Astrocyte of the spinal cord (primary cell): ENCODE results near the gene RHNO1.

Experiments used
- DNase-seq: peaks from one replicate; pipeline ENCODE4 v3.0.0; 2011; ENCODE audit warnings: low read depth, low spot score
- H3K4me3 ChIP-seq: 2 replicates; pipeline ENCODE4 v1.5.1; 2011; ENCODE audit warnings: low read depth, mild to moderate bottlenecking, low read length, moderate library complexity
- in situ Hi-C: cut with HindIII; loops from 2 replicates; pipeline ENCODE4 v1.10.0; 2017; ENCODE audit warnings: low sequenced_read_pairs
- TF ChIP-seq, protein P1 (sequence below): IDR thresholded peaks from 2 replicates; pipeline ENCODE4 v1.5.1; 2012; ENCODE audit warnings: low read depth, mild to moderate bottlenecking, low read length, inconsistent platforms

The RHNO1 gene

DNA sequence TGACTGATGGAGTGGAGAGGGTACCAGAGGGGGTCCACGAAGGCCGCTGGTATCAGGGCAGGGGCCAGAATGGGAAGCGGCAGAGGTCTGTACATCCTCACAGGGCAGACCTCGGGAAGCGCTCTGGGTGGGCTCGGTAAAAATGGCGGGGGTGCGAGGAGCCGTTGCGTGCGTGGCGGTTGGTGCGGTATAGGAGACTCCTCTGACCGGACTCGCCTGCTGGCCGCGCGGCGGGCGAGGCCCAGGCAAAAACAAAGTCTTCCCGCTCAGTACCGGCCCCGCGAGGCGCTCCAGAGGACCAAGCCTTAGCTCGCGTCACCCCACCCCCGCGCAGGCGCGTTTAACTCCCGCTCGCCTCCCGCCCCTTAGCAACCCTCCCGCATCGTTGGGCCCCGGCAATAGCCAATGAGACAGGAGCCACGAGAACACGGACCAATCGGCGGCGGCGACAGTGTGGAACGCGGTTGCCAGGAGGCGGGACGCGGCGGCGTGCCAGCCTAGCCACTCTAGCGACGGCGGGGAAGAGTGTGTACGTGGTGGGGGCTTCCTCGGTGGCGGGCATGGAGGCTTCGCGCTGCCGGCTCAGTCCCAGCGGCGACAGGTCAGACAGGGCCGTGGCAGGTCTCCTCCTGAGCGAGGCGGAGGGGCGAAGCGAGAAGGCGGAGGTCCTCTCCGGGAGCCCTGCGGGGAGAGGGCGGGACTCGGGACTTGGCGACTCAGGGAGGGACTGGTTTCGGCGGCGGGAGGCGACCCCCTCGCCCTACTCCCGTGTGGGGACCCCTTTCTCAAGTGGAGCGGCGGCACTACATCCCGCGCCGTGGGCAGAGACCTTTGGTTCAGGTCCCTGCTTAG is 13.6 kb downstream of the RHNO1 start, which contains the start of gene TULP3:
TSS of gene TULP3 (plus strand) at position 504 of the 852 bp plus-strand sequence. CDS start at position 561, 57 bp downstream.
- peak; percentile 98 for DNase-seq
- TF ChIP-seq, protein P1, sequence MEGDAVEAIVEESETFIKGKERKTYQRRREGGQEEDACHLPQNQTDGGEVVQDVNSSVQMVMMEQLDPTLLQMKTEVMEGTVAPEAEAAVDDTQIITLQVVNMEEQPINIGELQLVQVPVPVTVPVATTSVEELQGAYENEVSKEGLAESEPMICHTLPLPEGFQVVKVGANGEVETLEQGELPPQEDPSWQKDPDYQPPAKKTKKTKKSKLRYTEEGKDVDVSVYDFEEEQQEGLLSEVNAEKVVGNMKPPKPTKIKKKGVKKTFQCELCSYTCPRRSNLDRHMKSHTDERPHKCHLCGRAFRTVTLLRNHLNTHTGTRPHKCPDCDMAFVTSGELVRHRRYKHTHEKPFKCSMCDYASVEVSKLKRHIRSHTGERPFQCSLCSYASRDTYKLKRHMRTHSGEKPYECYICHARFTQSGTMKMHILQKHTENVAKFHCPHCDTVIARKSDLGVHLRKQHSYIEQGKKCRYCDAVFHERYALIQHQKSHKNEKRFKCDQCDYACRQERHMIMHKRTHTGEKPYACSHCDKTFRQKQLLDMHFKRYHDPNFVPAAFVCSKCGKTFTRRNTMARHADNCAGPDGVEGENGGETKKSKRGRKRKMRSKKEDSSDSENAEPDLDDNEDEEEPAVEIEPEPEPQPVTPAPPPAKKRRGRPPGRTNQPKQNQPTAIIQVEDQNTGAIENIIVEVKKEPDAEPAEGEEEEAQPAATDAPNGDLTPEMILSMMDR: peak; percentile 3
- peak within 1 kb of the TSS; percentile 96 for H3K4me3 ChIP-seq
- in situ Hi-C loops: no loop called here

GRCh38 chr12:2891240-2892053 is 14.4 kb downstream of the RHNO1 start:
- in situ Hi-C loops: no loop called here
- H3K4me3 ChIP-seq: peak overlapping the region; percentile 96
- TF ChIP-seq, protein P1: no peak
- peak; percentile 62 for DNase-seq

DNA sequence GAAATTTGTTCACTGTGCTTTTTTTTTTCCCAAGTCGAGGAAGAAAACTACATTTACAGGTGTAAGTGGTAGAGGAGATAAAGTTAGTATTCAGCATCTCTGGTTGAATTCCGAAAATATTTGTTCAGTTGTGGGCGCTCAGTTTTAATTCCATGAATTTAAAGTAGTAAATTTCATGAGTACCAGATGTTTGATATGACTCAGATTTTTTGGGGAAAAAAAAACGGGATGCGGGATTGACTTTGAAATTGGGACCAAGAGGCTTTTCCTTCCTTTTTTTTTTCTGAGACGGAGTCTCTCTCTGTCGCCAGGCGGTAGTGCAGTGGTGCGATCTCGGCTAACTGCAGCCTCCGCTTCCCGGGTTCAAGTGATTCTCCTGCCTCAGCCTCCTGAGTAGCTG is 15.2 kb downstream of the RHNO1 start:
- in situ Hi-C loops: no loop called here
- H3K4me3 ChIP-seq: peak overlapping the region; percentile 96
- DNase-seq: no peak
- TF ChIP-seq, protein P1: no peak

- TF ChIP-seq, protein P1: no peak
- no peak overlapping the region for H3K4me3 ChIP-seq
- DNase-seq: peak; percentile 86
- in situ Hi-C loops: no loop called here
Observed at GRCh38 chr12:2893007-2893406, 16.0 kb downstream of the RHNO1 start.

GRCh38 chr12:2895051-2895451 is 18.0 kb downstream of the RHNO1 start:
- no peak overlapping the region for H3K4me3 ChIP-seq
- in situ Hi-C loops: no loop called here
- DNase-seq: no peak
- TF ChIP-seq, protein P1: no peak

DNA sequence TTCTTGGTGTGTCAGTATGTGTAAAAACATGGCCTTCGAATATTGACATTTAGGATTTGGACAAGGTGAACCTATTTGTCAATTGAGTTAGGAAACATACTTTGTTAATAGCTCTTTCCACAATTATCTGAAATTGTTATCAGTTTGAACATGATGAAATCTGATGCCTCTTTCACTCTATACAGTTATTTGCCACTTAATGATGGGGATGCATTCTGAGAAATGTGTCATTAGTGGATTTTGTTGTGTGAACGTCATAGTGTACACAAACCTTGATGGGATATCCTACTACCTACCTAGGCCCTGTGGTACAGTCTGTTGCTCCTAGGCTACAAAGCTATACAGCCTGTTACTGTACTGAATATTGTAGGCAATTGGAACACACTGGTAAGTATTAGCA is 18.5 kb downstream of the RHNO1 start:
- no peak for DNase-seq
- H3K4me3 ChIP-seq: no peak overlapping the region
- TF ChIP-seq, protein P1: no peak
- in situ Hi-C loops: no loop called here
